ENCODE results near the gene VWA8. TPM values are rescaled to one million over a fixed set of nuclear protein-coding genes. Genes with fewer than 3 reads are reported as not detected.

The VWA8 gene
- total RNA-seq, 1 donor from 2014 or later = 19.6 TPM

DNA sequence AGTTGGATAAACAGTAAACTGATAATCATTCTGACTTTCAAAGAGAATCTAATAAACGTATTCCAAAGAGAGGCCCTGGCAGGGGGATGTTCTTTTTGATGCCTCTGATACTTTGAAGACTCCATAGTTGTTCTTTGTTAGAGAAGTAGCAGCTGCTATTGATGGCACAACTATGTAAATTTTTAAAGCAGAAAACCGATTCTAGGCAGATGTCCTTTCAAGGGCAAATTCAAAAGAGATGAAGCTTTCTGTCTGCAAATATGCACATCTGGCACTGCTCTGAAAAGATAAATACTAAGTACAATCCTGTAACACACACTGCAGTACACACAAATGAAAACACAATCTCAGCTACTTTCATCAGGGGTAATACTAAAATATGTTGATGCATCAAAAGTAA lies 250.1 kb downstream of the VWA8 start:
- Mint-ChIP-seq H3K36me3 (peaks cover 6% of the 10 kb centered on the region), H3K9me3 (peaks cover 6% of the 10 kb centered on the region), H3K4me1 (ENCODE audit: unreplicated experiment) (peaks cover 7% of the 10 kb centered on the region), H3K27me3 (no peaks in the 10 kb centered on the region), H3K27ac (no peak overlapping the region), H3K4me3 (no peak overlapping the region)
- TF ChIP-seq, protein P1, sequence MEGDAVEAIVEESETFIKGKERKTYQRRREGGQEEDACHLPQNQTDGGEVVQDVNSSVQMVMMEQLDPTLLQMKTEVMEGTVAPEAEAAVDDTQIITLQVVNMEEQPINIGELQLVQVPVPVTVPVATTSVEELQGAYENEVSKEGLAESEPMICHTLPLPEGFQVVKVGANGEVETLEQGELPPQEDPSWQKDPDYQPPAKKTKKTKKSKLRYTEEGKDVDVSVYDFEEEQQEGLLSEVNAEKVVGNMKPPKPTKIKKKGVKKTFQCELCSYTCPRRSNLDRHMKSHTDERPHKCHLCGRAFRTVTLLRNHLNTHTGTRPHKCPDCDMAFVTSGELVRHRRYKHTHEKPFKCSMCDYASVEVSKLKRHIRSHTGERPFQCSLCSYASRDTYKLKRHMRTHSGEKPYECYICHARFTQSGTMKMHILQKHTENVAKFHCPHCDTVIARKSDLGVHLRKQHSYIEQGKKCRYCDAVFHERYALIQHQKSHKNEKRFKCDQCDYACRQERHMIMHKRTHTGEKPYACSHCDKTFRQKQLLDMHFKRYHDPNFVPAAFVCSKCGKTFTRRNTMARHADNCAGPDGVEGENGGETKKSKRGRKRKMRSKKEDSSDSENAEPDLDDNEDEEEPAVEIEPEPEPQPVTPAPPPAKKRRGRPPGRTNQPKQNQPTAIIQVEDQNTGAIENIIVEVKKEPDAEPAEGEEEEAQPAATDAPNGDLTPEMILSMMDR (conservative IDR thresholded peaks at IDR 0.05) = no peak
- no peak for DNase-seq (ENCODE audit: extremely low spot score, unreplicated experiment)

DNA sequence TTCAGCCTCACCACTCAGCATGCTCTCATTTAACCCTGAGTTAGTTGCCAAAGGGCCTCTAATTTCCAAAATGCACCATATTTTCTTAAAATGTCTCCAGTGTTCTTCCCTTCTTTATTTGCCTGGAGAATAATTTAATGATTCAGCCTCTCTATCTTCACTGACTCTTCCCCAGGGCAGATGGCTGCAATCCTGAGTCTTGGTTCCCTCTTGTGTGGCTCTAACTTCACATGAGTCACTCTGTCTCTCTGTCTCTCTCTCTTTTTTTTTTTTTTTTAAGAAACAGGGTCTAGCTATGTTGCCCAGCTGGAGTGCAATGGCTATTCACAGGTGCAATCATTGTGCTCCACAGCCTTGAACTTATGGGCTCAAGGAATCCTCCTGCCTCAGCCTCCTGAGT lies 251.4 kb downstream of the VWA8 start:
- Mint-ChIP-seq H3K4me1 (ENCODE audit: unreplicated experiment) (peaks cover 7% of the 10 kb centered on the region), H3K4me3 (no peak overlapping the region), H3K27ac (no peak overlapping the region), H3K36me3 (peaks cover 6% of the 10 kb centered on the region), H3K9me3 (peaks cover 6% of the 10 kb centered on the region), H3K27me3 (no peaks in the 10 kb centered on the region)
- TF ChIP-seq, protein P1 (conservative IDR thresholded peaks at IDR 0.05) = no peak
- DNase-seq (ENCODE audit: extremely low spot score, unreplicated experiment) = no peak

DNA sequence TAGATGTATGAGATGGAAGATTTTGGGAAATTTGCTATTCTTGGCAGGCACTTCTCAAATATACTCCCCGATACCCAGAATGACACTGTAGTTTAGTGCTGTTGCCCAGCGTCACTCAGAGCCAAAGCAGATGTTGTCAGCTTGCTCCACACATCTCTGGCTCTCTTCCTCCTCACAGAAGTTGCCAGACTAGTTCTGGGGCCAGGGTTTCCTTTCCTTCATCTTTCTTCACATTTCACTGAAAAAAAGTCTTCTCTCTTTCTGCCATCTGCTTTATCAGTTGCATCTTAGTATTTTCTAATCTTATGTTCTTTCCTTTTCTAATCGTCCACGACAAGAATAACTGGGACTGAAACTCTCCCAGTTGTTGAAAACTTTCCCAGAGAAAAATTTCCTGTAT lies 252.2 kb downstream of the VWA8 start:
- Mint-ChIP-seq H3K36me3 (peaks cover 6% of the 10 kb centered on the region), H3K9me3 (peaks cover 6% of the 10 kb centered on the region), H3K27me3 (no peaks in the 10 kb centered on the region), H3K4me3 (no peak overlapping the region), H3K4me1 (ENCODE audit: unreplicated experiment) (peaks cover 7% of the 10 kb centered on the region), H3K27ac (peak overlapping the region; percentile 24)
- TF ChIP-seq, protein P1 (conservative IDR thresholded peaks at IDR 0.05) = no peak
- DNase-seq (ENCODE audit: extremely low spot score, unreplicated experiment) = no peak

DNA sequence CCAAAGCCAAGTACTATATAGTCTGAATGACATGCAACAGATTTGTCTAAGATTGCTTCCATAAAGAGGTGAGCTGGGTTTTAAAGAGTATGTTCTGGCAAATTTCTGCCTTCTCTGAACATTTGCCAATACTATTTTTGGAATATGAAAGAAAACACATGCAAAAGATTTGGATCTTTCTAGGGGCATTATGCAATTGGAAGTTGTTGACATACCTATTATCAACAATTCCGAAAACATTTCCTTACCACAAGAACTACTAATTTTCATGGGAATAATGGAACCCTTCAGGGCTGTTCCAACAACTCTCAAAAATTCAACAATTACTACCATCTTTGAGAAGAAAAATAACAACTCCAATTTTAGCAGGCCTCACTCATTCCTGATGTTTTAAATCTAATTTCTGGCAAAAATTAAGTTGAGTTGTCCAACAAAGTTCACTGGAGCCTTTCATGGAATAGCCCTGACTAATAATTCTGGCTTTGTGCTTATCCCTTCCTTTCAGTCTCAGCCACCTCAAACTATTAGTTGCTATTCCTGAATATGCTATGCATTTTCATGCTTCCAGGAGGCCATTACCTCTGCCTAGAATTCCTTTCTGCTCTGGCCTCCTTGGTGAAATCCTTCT lies 253.6 kb downstream of the VWA8 start:
- Mint-ChIP-seq H3K27me3 (no peaks in the 10 kb centered on the region), H3K36me3 (peaks cover 6% of the 10 kb centered on the region), H3K9me3 (peaks cover 6% of the 10 kb centered on the region), H3K27ac (no peak overlapping the region), H3K4me3 (no peak overlapping the region), H3K4me1 (ENCODE audit: unreplicated experiment) (peaks cover 12% of the 10 kb centered on the region)
- TF ChIP-seq, protein P1 (conservative IDR thresholded peaks at IDR 0.05) = no peak
- no peak for DNase-seq (ENCODE audit: extremely low spot score, unreplicated experiment)

DNA sequence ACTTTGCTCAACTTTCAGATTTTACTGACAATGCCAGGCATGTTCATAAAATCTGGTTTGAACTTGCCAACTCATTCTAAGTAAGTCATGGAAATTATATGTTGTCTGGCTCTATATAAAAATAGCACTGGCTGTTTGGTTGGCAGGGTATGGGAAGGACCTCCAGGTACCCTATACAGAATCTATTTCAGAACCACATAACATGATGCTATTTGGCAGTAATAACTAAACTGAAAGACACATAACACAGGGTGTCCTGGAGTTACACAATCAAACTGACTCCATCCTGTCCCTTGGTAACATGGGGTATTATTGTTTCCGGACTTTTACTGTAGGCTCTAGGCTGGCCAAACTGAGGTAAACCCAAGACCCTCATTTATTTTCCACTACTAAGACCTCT lies 254.8 kb downstream of the VWA8 start:
- Mint-ChIP-seq H3K9me3 (peaks cover 6% of the 10 kb centered on the region), H3K27me3 (no peaks in the 10 kb centered on the region), H3K27ac (no peak overlapping the region), H3K36me3 (peaks cover 6% of the 10 kb centered on the region), H3K4me1 (ENCODE audit: unreplicated experiment) (peaks cover 13% of the 10 kb centered on the region), H3K4me3 (no peak overlapping the region)
- DNase-seq (ENCODE audit: extremely low spot score, unreplicated experiment) = no peak
- TF ChIP-seq, protein P1 (conservative IDR thresholded peaks at IDR 0.05) = no peak

Data from type B pancreatic cell (in vitro differentiated cells).